Calu3 (cell line): ENCODE results near the gene ESYT3. TPM values are rescaled to one million over a fixed set of nuclear protein-coding genes. Genes with fewer than 3 reads are reported as not detected.

Experiments used
- Bru-seq: library from RNA; stranded (reverse); fragments of 400-500 nt; gene quantifications from one replicate; lab custom pipeline; 2021; lab: Mats Ljungman, UMichigan
- BruChase-seq, 2 experiments: library from RNA; stranded (reverse); fragments of 400-500 nt; gene quantifications; one replicate each; lab custom pipeline; 2021; lab: Mats Ljungman, UMichigan
- BruUV-seq: library from RNA; stranded (reverse); fragments of 400-500 nt; replicated peaks from 2 replicates; lab custom pipeline; 2021; lab: Mats Ljungman, UMichigan
- CTCF ChIA-PET: fragments of 300-600 bp; sonication (Branson Sonifier 250); formaldehyde crosslinking; loops from one replicate; lab custom pipeline; 2022; ENCODE audit warnings: antibody characterized with exemption; lab: Charles Lee
- DNase-seq: peaks from one replicate; pipeline ENCODE4 v3.0.0; 2022
- H3K27ac Mint-ChIP-seq: one replicate; pipeline ENCODE4 v1.8.0; 2022; ENCODE audit warnings: mixed read lengths; ENCODE audit not compliant: unreplicated experiment
- H3K27me3 Mint-ChIP-seq: one replicate; pipeline ENCODE4 v1.8.0; 2022; ENCODE audit warnings: mixed read lengths; ENCODE audit not compliant: unreplicated experiment
- H3K36me3 Mint-ChIP-seq: one replicate; pipeline ENCODE4 v1.8.0; 2022; ENCODE audit warnings: mild to moderate bottlenecking, moderate library complexity, mixed read lengths; ENCODE audit not compliant: insufficient read depth, unreplicated experiment
- H3K4me1 Mint-ChIP-seq: one replicate; pipeline ENCODE4 v1.8.0; 2022; ENCODE audit warnings: mild to moderate bottlenecking, low read depth, mixed read lengths; ENCODE audit not compliant: unreplicated experiment
- H3K4me3 Mint-ChIP-seq: one replicate; pipeline ENCODE4 v1.8.0; 2022; ENCODE audit warnings: mild to moderate bottlenecking, low read depth, moderate library complexity, mixed read lengths; ENCODE audit not compliant: unreplicated experiment
- H3K9me3 Mint-ChIP-seq: one replicate; pipeline ENCODE4 v1.8.0; 2022; ENCODE audit warnings: low read depth, mixed read lengths; ENCODE audit not compliant: unreplicated experiment
- intact Hi-C: fragments of 100-400 bp; cut with micrococcal nuclease; formaldehyde crosslinking; loops from one replicate; pipeline ENCODE4 v1.10.0; 2022; ENCODE audit not compliant: unreplicated experiment
- long read RNA-seq: library from polyadenylated mRNA; stranded (forward); transcript quantifications from one replicate; pipeline ENCODE4 v2.0.0, GENCODE V29; 2022
- total RNA-seq: library from RNA; stranded (reverse); gene quantifications from 2 replicates; pipeline ENCODE4 v1.2.3, GENCODE V29; 2022
- TF ChIP-seq, protein P1 (sequence below): fragments of 200-600 bp; IDR thresholded peaks from one replicate; pipeline ENCODE4 v1.8.0; 2022; ENCODE audit warnings: antibody characterized with exemption; ENCODE audit not compliant: unreplicated experiment

The ESYT3 gene, protein sequence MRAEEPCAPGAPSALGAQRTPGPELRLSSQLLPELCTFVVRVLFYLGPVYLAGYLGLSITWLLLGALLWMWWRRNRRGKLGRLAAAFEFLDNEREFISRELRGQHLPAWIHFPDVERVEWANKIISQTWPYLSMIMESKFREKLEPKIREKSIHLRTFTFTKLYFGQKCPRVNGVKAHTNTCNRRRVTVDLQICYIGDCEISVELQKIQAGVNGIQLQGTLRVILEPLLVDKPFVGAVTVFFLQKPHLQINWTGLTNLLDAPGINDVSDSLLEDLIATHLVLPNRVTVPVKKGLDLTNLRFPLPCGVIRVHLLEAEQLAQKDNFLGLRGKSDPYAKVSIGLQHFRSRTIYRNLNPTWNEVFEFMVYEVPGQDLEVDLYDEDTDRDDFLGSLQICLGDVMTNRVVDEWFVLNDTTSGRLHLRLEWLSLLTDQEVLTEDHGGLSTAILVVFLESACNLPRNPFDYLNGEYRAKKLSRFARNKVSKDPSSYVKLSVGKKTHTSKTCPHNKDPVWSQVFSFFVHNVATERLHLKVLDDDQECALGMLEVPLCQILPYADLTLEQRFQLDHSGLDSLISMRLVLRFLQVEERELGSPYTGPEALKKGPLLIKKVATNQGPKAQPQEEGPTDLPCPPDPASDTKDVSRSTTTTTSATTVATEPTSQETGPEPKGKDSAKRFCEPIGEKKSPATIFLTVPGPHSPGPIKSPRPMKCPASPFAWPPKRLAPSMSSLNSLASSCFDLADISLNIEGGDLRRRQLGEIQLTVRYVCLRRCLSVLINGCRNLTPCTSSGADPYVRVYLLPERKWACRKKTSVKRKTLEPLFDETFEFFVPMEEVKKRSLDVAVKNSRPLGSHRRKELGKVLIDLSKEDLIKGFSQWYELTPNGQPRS
- total RNA-seq (3.2 and 3.5 TPM in 2 replicates), Bru-seq, nascent RNA (percentile 32 among the genes with signal in this experiment), BruChase-seq, experiment 1, labeled RNA remaining after a 6-hour chase (percentile 27 among the genes with signal in this experiment), BruChase-seq, experiment 2, labeled RNA remaining after a 2-hour chase (percentile 33 among the genes with signal in this experiment)
- long read RNA-seq, full-length matches to known transcripts = 1 of 5 reads
- long read RNA-seq, partial matches to known transcripts = 1 of 5 reads
- long read RNA-seq, other reads (novel, unspliced or antisense) = 3 of 5 reads

DNA sequence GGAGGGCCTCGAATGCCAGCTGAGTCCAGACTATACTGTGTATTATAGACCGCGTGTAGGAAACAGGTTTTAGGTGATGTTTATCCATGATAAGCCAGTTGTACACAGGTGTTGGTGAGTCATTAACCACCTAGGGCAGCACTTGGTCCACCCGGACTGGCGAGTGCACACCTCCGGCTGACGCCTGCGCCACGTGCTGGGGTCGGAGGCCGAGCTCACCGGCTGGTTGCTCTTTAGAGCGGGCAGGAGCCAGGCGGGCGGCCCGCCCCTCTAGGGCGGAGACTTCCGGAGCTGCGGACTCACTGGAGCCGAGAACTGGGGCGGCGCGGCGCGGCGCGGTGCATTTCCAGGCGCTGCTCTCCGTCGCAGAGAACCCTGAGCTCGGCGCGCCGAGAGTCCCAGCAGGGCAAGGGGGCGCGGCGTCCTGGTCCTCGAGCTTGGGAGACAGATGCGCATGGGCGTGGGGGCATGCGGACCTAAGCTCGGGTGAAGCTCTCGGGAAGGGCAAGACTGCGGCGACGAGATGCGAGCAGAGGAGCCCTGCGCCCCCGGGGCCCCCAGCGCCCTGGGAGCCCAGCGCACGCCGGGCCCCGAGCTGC, at the start of gene ESYT3:
ESYT3 (plus strand) TSS at position 341 of the 599 bp plus-strand sequence; CDS start at position 524, 183 bp downstream.
- TF ChIP-seq, protein P1, sequence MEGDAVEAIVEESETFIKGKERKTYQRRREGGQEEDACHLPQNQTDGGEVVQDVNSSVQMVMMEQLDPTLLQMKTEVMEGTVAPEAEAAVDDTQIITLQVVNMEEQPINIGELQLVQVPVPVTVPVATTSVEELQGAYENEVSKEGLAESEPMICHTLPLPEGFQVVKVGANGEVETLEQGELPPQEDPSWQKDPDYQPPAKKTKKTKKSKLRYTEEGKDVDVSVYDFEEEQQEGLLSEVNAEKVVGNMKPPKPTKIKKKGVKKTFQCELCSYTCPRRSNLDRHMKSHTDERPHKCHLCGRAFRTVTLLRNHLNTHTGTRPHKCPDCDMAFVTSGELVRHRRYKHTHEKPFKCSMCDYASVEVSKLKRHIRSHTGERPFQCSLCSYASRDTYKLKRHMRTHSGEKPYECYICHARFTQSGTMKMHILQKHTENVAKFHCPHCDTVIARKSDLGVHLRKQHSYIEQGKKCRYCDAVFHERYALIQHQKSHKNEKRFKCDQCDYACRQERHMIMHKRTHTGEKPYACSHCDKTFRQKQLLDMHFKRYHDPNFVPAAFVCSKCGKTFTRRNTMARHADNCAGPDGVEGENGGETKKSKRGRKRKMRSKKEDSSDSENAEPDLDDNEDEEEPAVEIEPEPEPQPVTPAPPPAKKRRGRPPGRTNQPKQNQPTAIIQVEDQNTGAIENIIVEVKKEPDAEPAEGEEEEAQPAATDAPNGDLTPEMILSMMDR = no peak
- no TSS peak for BruUV-seq
- H3K4me1 Mint-ChIP-seq = peaks cover 13% of the 10 kb centered on the region
- intact Hi-C loops = no loop called here
- CTCF ChIA-PET = interaction anchor here (0.6 to 2.1 kb wide), 9 partner anchors 10 to 502 kb away, joined by 3 to 10 read pairs (median 6); no protein-coding TSS in a partner anchor
- H3K4me3 Mint-ChIP-seq = peak within 1 kb of the TSS; percentile 79
- peak within 1 kb of the TSS; percentile 68 for H3K27ac Mint-ChIP-seq
- peaks cover 79% of the 10 kb centered on the region for H3K27me3 Mint-ChIP-seq
- DNase-seq = peak; percentile 96
- H3K36me3 Mint-ChIP-seq = peaks cover 16% of the 10 kb centered on the region
- H3K9me3 Mint-ChIP-seq = peaks cover 3% of the 10 kb centered on the region

DNA sequence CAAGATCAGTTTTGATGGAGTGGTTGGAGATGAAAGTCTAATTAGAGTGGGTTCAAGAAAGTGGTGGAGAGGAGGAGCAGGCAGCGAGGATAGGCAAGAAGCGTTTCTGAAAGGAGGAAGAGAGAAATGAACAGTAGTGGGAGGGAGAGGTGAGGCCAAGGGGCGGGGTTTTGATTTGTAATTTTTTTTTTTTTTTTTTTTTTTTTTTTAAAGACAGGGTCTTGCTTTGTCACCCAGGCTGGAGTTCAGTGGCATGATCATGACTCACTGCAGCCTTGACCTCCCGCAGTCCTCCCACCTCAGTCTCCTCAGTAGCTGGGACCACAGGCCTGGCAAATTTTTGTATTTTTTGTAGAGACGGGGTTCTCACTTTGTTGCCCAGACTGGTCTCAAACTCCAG, 49.4 kb upstream of the ESYT3 start:
- H3K4me3 Mint-ChIP-seq = no peak overlapping the region
- BruUV-seq = no TSS peak
- H3K27me3 Mint-ChIP-seq = peaks cover 20% of the 10 kb centered on the region
- TF ChIP-seq, protein P1 = no peak
- no peak for DNase-seq
- peaks cover 2% of the 10 kb centered on the region for H3K4me1 Mint-ChIP-seq
- no peaks in the 10 kb centered on the region for H3K36me3 Mint-ChIP-seq
- intact Hi-C loops = no loop called here
- CTCF ChIA-PET = interaction anchor here (0.6 kb wide), 1 partner anchor 45 kb away, joined by 3 read pairs; no protein-coding TSS in a partner anchor
- H3K9me3 Mint-ChIP-seq = no peaks in the 10 kb centered on the region
- H3K27ac Mint-ChIP-seq = no peak overlapping the region

DNA sequence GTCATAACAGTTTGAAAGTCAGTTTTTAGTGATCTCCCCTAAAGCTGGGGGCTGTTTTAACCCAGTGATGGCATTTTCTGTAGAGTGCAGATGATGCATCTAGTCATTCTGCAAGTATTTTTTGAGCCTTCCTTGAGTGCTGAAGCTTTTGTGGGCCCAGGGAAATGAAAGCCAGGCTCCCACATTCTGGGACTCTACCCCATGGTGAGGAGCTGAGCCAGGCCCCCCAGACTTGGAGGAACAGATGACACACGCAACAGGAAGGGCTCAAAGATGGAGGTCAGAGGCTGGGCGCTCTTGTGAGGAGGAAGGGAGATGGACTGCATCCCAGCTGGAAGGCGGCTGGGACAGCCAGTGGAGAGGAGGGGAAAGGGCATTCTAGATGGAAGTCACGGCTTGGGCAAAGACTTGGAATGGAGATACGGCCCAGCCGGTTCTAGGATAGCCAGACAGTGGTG, 45.2 kb upstream of the ESYT3 start:
- Mint-ChIP-seq H3K9me3 (no peaks in the 10 kb centered on the region), H3K4me3 (no peak overlapping the region), H3K27me3 (peaks cover 11% of the 10 kb centered on the region), H3K4me1 (peaks cover 9% of the 10 kb centered on the region), H3K27ac (no peak overlapping the region), H3K36me3 (peaks cover 5% of the 10 kb centered on the region)
- CTCF ChIA-PET = no interaction called here
- DNase-seq = no peak
- no TSS peak for BruUV-seq
- intact Hi-C loops = no loop called here
- TF ChIP-seq, protein P1 = no peak
